CD4-positive, CD25-positive, alpha-beta regulatory T cell (primary cell): ENCODE data around the gene ZFYVE27. TPM values are rescaled to one million over a fixed set of nuclear protein-coding genes. Genes with fewer than 3 reads are reported as not detected.

ENCODE experiments used
- ATAC-seq, 2 donors: fragments of 150-1000 bp; cut with Tn5 transposase; one replicate each; pipeline ENCODE4 v1.10.0; 2021; ENCODE audit warnings: low read depth in 2 of 2, moderate number of reproducible peaks in 2 of 2, moderate library complexity in 1 of 2
- DNase-seq, 3 donors: peaks; one replicate each; pipeline versions ENCODE4 v3.0.0 to v3.0.0-alpha.2; 2012 to 2022; ENCODE audit warnings: mixed read lengths in 1 of 3
- H3K27ac ChIP-seq: one replicate; pipeline ENCODE4 v1.7.0; 2013; ENCODE audit warnings: mild to moderate bottlenecking, low read length; ENCODE audit not compliant: insufficient read depth, poor library complexity, severe bottlenecking
- H3K27me3 ChIP-seq: one replicate; pipeline ENCODE4 v1.7.0; 2013; ENCODE audit warnings: low read length; ENCODE audit not compliant: control insufficient read depth, insufficient read depth
- H3K36me3 ChIP-seq: one replicate; pipeline ENCODE4 v1.7.0; 2013; ENCODE audit warnings: mild to moderate bottlenecking, low read length, moderate library complexity; ENCODE audit not compliant: control insufficient read depth, insufficient read depth
- H3K4me1 ChIP-seq: 2 replicates; pipeline ENCODE4 v1.7.0; 2013; ENCODE audit warnings: mild to moderate bottlenecking, low read length; ENCODE audit not compliant: insufficient read depth, control insufficient read depth, poor library complexity, severe bottlenecking
- H3K4me3 ChIP-seq: one replicate; pipeline ENCODE4 v1.7.0; 2013; ENCODE audit warnings: low read depth, mild to moderate bottlenecking, low read length, moderate library complexity
- H3K9me3 ChIP-seq, 2 experiments: 1 replicate in 1 of 2; 2 replicates in 1 of 2; pipeline ENCODE4 v1.7.0; 2013; ENCODE audit warnings: low read length in 2 of 2, mild to moderate bottlenecking in 1 of 2, moderate library complexity in 1 of 2; ENCODE audit not compliant: control insufficient read depth in 2 of 2
- H3K27ac Mint-ChIP-seq, 3 donors: one replicate each; pipeline ENCODE4 v1.8.0; 2020 to 2022; ENCODE audit warnings: mild to moderate bottlenecking in 3 of 3, mixed read lengths in 3 of 3, moderate library complexity in 2 of 3
- H3K27me3 Mint-ChIP-seq: one replicate; pipeline ENCODE4 v1.8.0; 2022; ENCODE audit warnings: mild to moderate bottlenecking, mixed read lengths
- H3K36me3 Mint-ChIP-seq: one replicate; pipeline ENCODE4 v1.8.0; 2020; ENCODE audit warnings: mixed read lengths
- H3K4me1 Mint-ChIP-seq, 4 donors: one replicate each; pipeline ENCODE4 v1.8.0; 2020 to 2022; ENCODE audit warnings: mixed read lengths in 4 of 4, mild to moderate bottlenecking in 1 of 4
- H3K4me3 Mint-ChIP-seq, 4 donors: one replicate each; pipeline ENCODE4 v1.8.0; 2020 to 2022; ENCODE audit warnings: mild to moderate bottlenecking in 4 of 4, mixed read lengths in 4 of 4, moderate library complexity in 3 of 4
- H3K9me3 Mint-ChIP-seq, 7 donors: one replicate each; pipeline ENCODE4 v1.8.0; 2020 to 2022; ENCODE audit warnings: mixed read lengths in 7 of 7, mild to moderate bottlenecking in 3 of 7, moderate library complexity in 2 of 7
- polyA plus RNA-seq, 4 donors: library from polyadenylated mRNA; unstranded; fragments of 300-500 nt; fragmentation: Illumina TruSeq; gene quantifications; one replicate each; pipeline ENCODE4 v1.2.3, GENCODE V29; 2021
- total RNA-seq: library from RNA; stranded (reverse); gene quantifications from one replicate; pipeline ENCODE4 v1.2.3, GENCODE V29; 2022

Gene ZFYVE27
- total and polyA plus RNA-seq, 5 donors from 2014 or later, result 22.4 to 86.9 (median 44.7) TPM

DNA sequence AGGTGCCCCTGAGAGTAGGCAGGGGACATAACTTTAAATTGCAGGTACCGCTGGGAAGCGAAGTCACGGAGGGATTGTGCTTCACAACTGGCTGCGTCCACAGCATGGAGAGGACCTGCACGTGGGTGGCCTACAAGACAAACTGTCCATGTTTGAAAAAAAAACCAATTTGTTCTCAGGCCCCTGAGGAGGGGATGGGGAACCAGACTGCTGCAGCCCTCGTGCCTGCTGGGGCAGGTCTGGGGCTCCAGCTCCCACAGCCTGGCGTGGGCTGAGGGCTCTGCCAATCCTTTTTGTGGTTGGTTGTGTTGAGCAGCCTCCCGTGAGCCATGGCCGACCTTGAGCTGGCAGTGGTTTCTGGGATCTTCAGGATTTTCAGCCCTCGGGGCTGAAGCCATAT is 25.1 kb downstream of the ZFYVE27 start:
- Mint-ChIP-seq H3K9me3 (no peaks in the 10 kb centered on the region), H3K4me3 (no peak overlapping the region), H3K27ac (no peak overlapping the region), H3K27me3 (no peaks in the 10 kb centered on the region), H3K36me3 (peaks cover 21% of the 10 kb centered on the region), H3K4me1 (peaks cover 0 to 6% (median 3%) of the 10 kb centered on the region in 4 donors)
- Histone ChIP-seq H3K27ac (no peak overlapping the region), H3K4me1 (no peaks in the 10 kb centered on the region), H3K4me3 (no peak overlapping the region), H3K9me3 (no peaks in the 10 kb centered on the region), H3K27me3 (no peaks in the 10 kb centered on the region), H3K36me3 (peaks cover 32% of the 10 kb centered on the region)
- DNase-seq (no peak), ATAC-seq (no peak)

GRCh38 chr10:97762816-97763215 is 25.9 kb downstream of the ZFYVE27 start:
- Histone ChIP-seq H3K27me3 (no peaks in the 10 kb centered on the region), H3K36me3 (peaks cover 24% of the 10 kb centered on the region), H3K4me1 (no peaks in the 10 kb centered on the region), H3K4me3 (no peak overlapping the region), H3K27ac (no peak overlapping the region), H3K9me3 (no peaks in the 10 kb centered on the region)
- Mint-ChIP-seq H3K9me3 (no peaks in the 10 kb centered on the region), H3K4me1 (peaks cover 0 to 6% (median 3%) of the 10 kb centered on the region in 4 donors), H3K27ac (no peak overlapping the region), H3K4me3 (no peak overlapping the region), H3K27me3 (no peaks in the 10 kb centered on the region), H3K36me3 (peaks cover 19% of the 10 kb centered on the region)
- no peak for ATAC-seq
- DNase-seq, result no peak

GRCh38 chr10:97763411-97763810 is 26.5 kb downstream of the ZFYVE27 start:
- Mint-ChIP-seq H3K9me3 (peaks cover 0 to 2% (median 0%) of the 10 kb centered on the region in 7 donors), H3K27ac (no peak overlapping the region), H3K27me3 (no peaks in the 10 kb centered on the region), H3K36me3 (peaks cover 23% of the 10 kb centered on the region), H3K4me1 (peaks cover 0 to 9% (median 3%) of the 10 kb centered on the region in 4 donors), H3K4me3 (no peak overlapping the region)
- Histone ChIP-seq H3K27ac (no peak overlapping the region), H3K27me3 (no peaks in the 10 kb centered on the region), H3K4me1 (no peaks in the 10 kb centered on the region), H3K4me3 (no peak overlapping the region), H3K36me3 (peaks cover 20% of the 10 kb centered on the region), H3K9me3 (no peaks in the 10 kb centered on the region)
- ATAC-seq, result no peak
- DNase-seq, result no peak

DNA sequence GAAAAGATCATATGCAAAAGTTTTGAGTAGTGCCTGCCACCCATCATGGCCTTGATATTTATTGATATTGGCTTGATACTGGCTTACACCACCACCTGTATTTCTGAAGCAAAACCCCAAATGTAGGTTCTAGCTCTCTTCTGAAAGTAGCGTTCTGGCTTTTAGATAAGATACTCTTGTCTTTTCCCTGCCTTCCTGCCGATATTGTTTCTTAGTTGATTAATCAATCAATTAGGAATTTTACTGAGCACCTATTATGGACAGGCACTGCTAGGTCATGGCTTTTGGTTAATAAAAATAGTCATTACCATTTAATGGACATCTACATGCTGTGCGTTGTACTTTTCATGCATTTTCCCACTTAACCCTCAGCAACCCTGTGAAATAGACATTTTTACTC is 27.0 kb downstream of the ZFYVE27 start:
- no peaks in the 10 kb centered on the region for H3K9me3 ChIP-seq
- no peaks in the 10 kb centered on the region for H3K27me3 ChIP-seq
- no peak overlapping the region for H3K27ac ChIP-seq
- H3K4me1 ChIP-seq, result no peaks in the 10 kb centered on the region
- no peak for ATAC-seq
- Mint-ChIP-seq H3K27ac (no peak overlapping the region), H3K9me3 (peaks cover 0 to 2% (median 0%) of the 10 kb centered on the region in 7 donors), H3K36me3 (peaks cover 21% of the 10 kb centered on the region), H3K4me1 (peaks cover 0 to 9% (median 3%) of the 10 kb centered on the region in 4 donors), H3K27me3 (no peaks in the 10 kb centered on the region), H3K4me3 (no peak overlapping the region)
- DNase-seq, result no peak
- H3K4me3 ChIP-seq, result no peak overlapping the region
- peaks cover 20% of the 10 kb centered on the region for H3K36me3 ChIP-seq

- Histone ChIP-seq H3K27ac (no peak overlapping the region), H3K9me3 (no peaks in the 10 kb centered on the region), H3K4me1 (no peaks in the 10 kb centered on the region), H3K27me3 (no peaks in the 10 kb centered on the region), H3K4me3 (no peak overlapping the region), H3K36me3 (peaks cover 17% of the 10 kb centered on the region)
- Mint-ChIP-seq H3K27me3 (no peaks in the 10 kb centered on the region), H3K4me1 (peaks cover 0 to 9% (median 3%) of the 10 kb centered on the region in 4 donors), H3K4me3 (no peak overlapping the region), H3K27ac (no peak overlapping the region), H3K9me3 (peaks cover 0 to 2% (median 0%) of the 10 kb centered on the region in 7 donors), H3K36me3 (peaks cover 21% of the 10 kb centered on the region)
- ATAC-seq (no peak), DNase-seq (no peak)
Measured at GRCh38 chr10:97764519-97764931, 27.6 kb downstream of the ZFYVE27 start.

DNA sequence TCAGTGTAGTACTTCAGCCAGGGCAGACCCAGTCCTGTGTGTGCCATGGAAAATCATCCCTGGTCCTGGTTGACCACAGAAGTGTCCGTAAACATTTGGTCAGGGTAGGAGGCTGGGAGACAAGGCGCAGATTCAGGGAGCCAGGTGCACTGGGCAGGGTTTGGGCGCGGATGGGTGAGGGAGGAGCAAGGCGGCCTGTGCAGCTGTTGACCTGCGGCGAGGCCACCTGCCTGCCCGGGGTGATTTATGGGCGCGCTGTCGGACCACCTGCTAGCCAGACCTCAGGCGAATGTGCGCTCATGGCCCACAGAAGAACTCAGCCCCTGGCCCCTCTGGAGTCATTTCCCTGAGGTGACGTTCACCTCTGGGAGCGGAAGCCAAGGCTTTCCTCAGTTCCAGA is 28.3 kb downstream of the ZFYVE27 start:
- H3K4me1 ChIP-seq, result no peaks in the 10 kb centered on the region
- peaks cover 5% of the 10 kb centered on the region for H3K27me3 Mint-ChIP-seq
- no peaks in the 10 kb centered on the region for H3K27me3 ChIP-seq
- DNase-seq, result no peak
- no peak overlapping the region for H3K4me3 Mint-ChIP-seq
- H3K4me1 Mint-ChIP-seq, result peaks cover 0 to 11% (median 3%) of the 10 kb centered on the region in 4 donors
- peaks cover 11% of the 10 kb centered on the region for H3K36me3 ChIP-seq
- peaks cover 21% of the 10 kb centered on the region for H3K36me3 Mint-ChIP-seq
- H3K9me3 Mint-ChIP-seq, result peaks cover 0 to 2% (median 0%) of the 10 kb centered on the region in 7 donors
- H3K4me3 ChIP-seq, result no peak overlapping the region
- H3K27ac Mint-ChIP-seq, result no peak overlapping the region
- no peak for ATAC-seq
- H3K27ac ChIP-seq, result no peak overlapping the region
- H3K9me3 ChIP-seq, result no peaks in the 10 kb centered on the region

DNA sequence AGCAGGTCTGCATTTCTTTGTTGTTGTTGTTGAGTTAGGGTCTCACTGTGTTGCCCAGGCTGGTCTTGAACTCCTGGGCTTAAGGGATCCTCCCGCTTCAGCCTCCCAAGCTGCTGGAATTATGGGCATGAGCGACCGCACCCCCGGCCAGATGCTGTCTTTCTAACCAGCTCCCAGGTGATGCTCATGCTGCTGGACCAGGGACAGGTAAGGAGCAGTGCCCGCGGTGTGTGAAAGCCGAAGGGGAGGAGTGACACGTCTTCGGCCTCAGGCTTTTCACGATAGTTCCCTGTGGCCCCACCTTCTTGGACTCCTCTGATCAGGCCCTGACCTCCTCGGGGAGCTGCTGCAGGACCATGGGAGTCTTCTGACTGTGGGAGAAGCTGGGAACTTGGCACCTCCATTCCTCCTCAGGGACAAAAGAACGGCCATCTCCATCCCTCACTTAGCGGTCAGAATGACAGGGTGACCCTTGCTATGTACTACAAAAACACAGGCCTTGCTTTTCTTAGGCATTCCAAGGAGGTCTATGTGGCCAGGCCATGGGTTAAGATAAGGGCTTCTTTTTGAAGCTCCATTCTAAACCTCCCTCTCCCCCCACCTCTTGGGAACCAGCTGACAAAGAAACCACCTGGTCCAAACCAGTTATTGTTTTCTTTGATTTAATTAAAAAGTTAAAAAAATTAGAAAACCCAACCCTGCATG is 29.3 kb downstream of the ZFYVE27 start:
- peaks cover 0 to 2% (median 0%) of the 10 kb centered on the region in 7 donors for H3K9me3 Mint-ChIP-seq
- H3K27me3 ChIP-seq, result peaks cover 7% of the 10 kb centered on the region
- ATAC-seq, result no peak
- peaks cover 21% of the 10 kb centered on the region for H3K36me3 Mint-ChIP-seq
- no peak overlapping the region for H3K27ac ChIP-seq
- H3K4me3 ChIP-seq, result no peak overlapping the region
- H3K27me3 Mint-ChIP-seq, result peaks cover 13% of the 10 kb centered on the region
- no peak for DNase-seq
- H3K27ac Mint-ChIP-seq, result no peak overlapping the region
- H3K4me1 Mint-ChIP-seq, result peaks cover 0 to 19% (median 5%) of the 10 kb centered on the region in 4 donors
- H3K36me3 ChIP-seq, result peaks cover 5% of the 10 kb centered on the region
- peaks cover 6% of the 10 kb centered on the region for H3K4me1 ChIP-seq
- no peaks in the 10 kb centered on the region for H3K9me3 ChIP-seq
- no peak overlapping the region for H3K4me3 Mint-ChIP-seq
